Astrocyte (in vitro differentiated cells and primary cell): ENCODE results near the gene SLC35B3. TPM values are rescaled to one million over a fixed set of nuclear protein-coding genes. Genes with fewer than 3 reads are reported as not detected.

Experiments used
- DNase-seq: peaks from one replicate; pipeline ENCODE4 v3.0.0-alpha.2; 2010; ENCODE audit warnings: low read depth
- FAIRE-seq: peaks from 2 replicates; lab custom pipeline; 2011; peaks lifted over from hg19 to GRCh38; lab: Jason Lieb, UNC
- H2AFZ ChIP-seq: 2 replicates; pipeline ENCODE4 v1.6.0; 2012; ENCODE audit warnings: low read depth, low read length, inconsistent platforms
- H3K27ac ChIP-seq: 2 replicates; pipeline ENCODE4 v1.5.1; 2011; ENCODE audit warnings: low read depth, low read length, inconsistent platforms
- H3K27me3 ChIP-seq: 2 replicates; pipeline ENCODE4 v1.6.0; 2011; ENCODE audit warnings: low read length, inconsistent platforms; ENCODE audit not compliant: insufficient read depth
- H3K36me3 ChIP-seq: 2 replicates; pipeline ENCODE4 v1.5.1; 2011; ENCODE audit warnings: low read length, inconsistent platforms; ENCODE audit not compliant: insufficient read depth
- H3K4me1 ChIP-seq: 2 replicates; pipeline ENCODE4 v1.5.1; 2011; ENCODE audit warnings: low read length, inconsistent platforms; ENCODE audit not compliant: insufficient read depth
- H3K4me2 ChIP-seq: 2 replicates; pipeline ENCODE4 v1.6.0; 2012; ENCODE audit warnings: low read length, inconsistent platforms
- H3K4me3 ChIP-seq: 2 replicates; pipeline ENCODE4 v1.5.1; 2011; ENCODE audit warnings: low read depth, mild to moderate bottlenecking, low read length, inconsistent platforms; ENCODE audit not compliant: insufficient read depth
- H3K79me2 ChIP-seq: 2 replicates; pipeline ENCODE4 v1.6.0; 2012; ENCODE audit warnings: mild to moderate bottlenecking, low read length, inconsistent platforms; ENCODE audit not compliant: insufficient read depth
- H3K9ac ChIP-seq: 2 replicates; pipeline ENCODE4 v1.6.0; 2012; ENCODE audit warnings: mild to moderate bottlenecking, low read length, inconsistent platforms
- H3K9me3 ChIP-seq: 2 replicates; pipeline ENCODE4 v1.5.1; 2012; ENCODE audit warnings: low read depth, mild to moderate bottlenecking, low read length, inconsistent platforms; ENCODE audit not compliant: insufficient read depth
- H4K20me1 ChIP-seq: 2 replicates; pipeline ENCODE4 v1.6.0; 2012; ENCODE audit warnings: low read length, inconsistent platforms; ENCODE audit not compliant: insufficient read depth
- H3K27ac Mint-ChIP-seq: one replicate; pipeline ENCODE4 v1.8.0; 2021; ENCODE audit warnings: mild to moderate bottlenecking, mixed read lengths; ENCODE audit not compliant: unreplicated experiment
- H3K27me3 Mint-ChIP-seq: one replicate; pipeline ENCODE4 v1.8.0; 2021; ENCODE audit warnings: low read depth, mixed read lengths; ENCODE audit not compliant: unreplicated experiment
- H3K36me3 Mint-ChIP-seq: one replicate; pipeline ENCODE4 v1.8.0; 2021; ENCODE audit warnings: low read depth, mixed read lengths; ENCODE audit not compliant: unreplicated experiment
- H3K4me1 Mint-ChIP-seq: one replicate; pipeline ENCODE4 v1.8.0; 2021; ENCODE audit warnings: low read depth, mixed read lengths; ENCODE audit not compliant: unreplicated experiment
- H3K4me3 Mint-ChIP-seq: one replicate; pipeline ENCODE4 v1.8.0; 2021; ENCODE audit warnings: mild to moderate bottlenecking, moderate library complexity, mixed read lengths; ENCODE audit not compliant: unreplicated experiment
- H3K9me3 Mint-ChIP-seq: one replicate; pipeline ENCODE4 v1.8.0; 2021; ENCODE audit warnings: mild to moderate bottlenecking, mixed read lengths; ENCODE audit not compliant: unreplicated experiment
- EZH2 ChIP-seq: IDR thresholded peaks from 2 replicates; pipeline ENCODE4 v1.6.1; 2012; ENCODE audit warnings: mild to moderate bottlenecking, low read length, inconsistent platforms; ENCODE audit not compliant: insufficient read depth
- total RNA-seq: library from RNA; stranded (reverse); gene quantifications from 2 replicates; pipeline ENCODE4 v1.2.1, GENCODE V29; 2021
- TF ChIP-seq, protein P1 (sequence below): IDR thresholded peaks from 2 replicates; pipeline ENCODE4 v1.5.1; 2011; ENCODE audit warnings: low read depth, mild to moderate bottlenecking, inconsistent platforms, low read length, moderate library complexity; ENCODE audit not compliant: insufficient read depth

The SLC35B3 gene
- total RNA-seq, 1 donor from 2014 or later = 32.4 TPM

DNA sequence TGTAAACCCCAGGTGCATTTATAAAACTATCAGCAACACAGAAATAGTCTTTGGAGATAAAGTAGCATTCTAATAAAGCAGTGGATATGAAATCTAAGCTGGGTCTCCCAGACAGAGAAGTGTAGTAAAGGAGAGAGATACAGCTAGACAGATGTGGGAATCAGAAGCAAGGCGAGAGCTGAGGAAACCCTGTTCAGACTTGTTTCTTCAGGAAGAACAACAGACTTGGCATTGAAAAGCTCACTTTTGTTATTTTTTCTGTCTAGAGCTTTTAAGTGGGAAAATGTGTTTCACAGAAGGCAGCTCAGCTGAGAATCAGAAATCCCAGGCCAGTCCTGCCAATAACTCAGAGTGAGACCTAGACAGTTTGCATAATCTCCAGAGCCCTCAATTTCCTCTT, 52.9 kb downstream of the SLC35B3 start:
- Histone ChIP-seq H2AFZ (no peak overlapping the region), H3K4me2 (no peak overlapping the region), H3K27ac (no peak overlapping the region), H3K4me3 (no peak overlapping the region), H3K27me3 (no peaks in the 10 kb centered on the region), H3K79me2 (no peaks in the 10 kb centered on the region), H3K4me1 (no peaks in the 10 kb centered on the region), H3K9ac (no peak overlapping the region), H4K20me1 (no peaks in the 10 kb centered on the region), H3K36me3 (no peaks in the 10 kb centered on the region), H3K9me3 (no peaks in the 10 kb centered on the region)
- Mint-ChIP-seq H3K27ac (no peak overlapping the region), H3K27me3 (no peaks in the 10 kb centered on the region), H3K4me1 (peaks cover 9% of the 10 kb centered on the region), H3K36me3 (no peaks in the 10 kb centered on the region), H3K4me3 (no peak overlapping the region), H3K9me3 (no peaks in the 10 kb centered on the region)
- FAIRE-seq (no peak), DNase-seq (no peak)
- TF ChIP-seq, protein P1, sequence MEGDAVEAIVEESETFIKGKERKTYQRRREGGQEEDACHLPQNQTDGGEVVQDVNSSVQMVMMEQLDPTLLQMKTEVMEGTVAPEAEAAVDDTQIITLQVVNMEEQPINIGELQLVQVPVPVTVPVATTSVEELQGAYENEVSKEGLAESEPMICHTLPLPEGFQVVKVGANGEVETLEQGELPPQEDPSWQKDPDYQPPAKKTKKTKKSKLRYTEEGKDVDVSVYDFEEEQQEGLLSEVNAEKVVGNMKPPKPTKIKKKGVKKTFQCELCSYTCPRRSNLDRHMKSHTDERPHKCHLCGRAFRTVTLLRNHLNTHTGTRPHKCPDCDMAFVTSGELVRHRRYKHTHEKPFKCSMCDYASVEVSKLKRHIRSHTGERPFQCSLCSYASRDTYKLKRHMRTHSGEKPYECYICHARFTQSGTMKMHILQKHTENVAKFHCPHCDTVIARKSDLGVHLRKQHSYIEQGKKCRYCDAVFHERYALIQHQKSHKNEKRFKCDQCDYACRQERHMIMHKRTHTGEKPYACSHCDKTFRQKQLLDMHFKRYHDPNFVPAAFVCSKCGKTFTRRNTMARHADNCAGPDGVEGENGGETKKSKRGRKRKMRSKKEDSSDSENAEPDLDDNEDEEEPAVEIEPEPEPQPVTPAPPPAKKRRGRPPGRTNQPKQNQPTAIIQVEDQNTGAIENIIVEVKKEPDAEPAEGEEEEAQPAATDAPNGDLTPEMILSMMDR = no peak
- TF ChIP-seq EZH2 = no peak

DNA sequence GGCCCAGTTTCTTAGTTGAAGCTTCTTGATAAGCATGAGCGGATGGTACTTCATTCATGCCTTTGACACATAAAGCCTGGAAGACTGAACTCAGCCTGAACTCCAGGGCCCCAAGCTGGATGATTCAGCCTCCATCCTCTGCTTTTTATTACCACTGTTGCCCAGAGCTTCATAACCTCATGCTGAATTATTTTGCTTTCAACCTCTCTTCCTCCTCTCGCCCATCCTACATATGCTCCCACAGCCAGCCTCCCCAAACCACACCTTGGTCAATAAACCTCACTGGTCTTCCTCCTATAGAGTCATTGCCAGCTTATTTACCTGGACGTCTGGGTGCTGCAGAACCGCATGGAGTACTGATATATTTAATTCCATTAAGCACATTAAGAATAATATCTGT, 59.4 kb downstream of the SLC35B3 start:
- DNase-seq (no peak), FAIRE-seq (no peak)
- H3K27me3 Mint-ChIP-seq = peaks cover 12% of the 10 kb centered on the region

More for the DNA sequence above, 59.4 kb downstream of the SLC35B3 start:
- no peaks in the 10 kb centered on the region for H4K20me1 ChIP-seq
- H3K36me3 ChIP-seq = no peaks in the 10 kb centered on the region
- Mint-ChIP-seq H3K9me3 (peaks cover 4% of the 10 kb centered on the region), H3K4me3 (no peak overlapping the region), H3K4me1 (peaks cover 7% of the 10 kb centered on the region), H3K36me3 (no peaks in the 10 kb centered on the region), H3K27ac (no peak overlapping the region)
- H3K4me1 ChIP-seq = no peaks in the 10 kb centered on the region
- H2AFZ ChIP-seq = no peak overlapping the region
- H3K4me2 ChIP-seq = no peak overlapping the region
- H3K9ac ChIP-seq = no peak overlapping the region
- H3K9me3 ChIP-seq = no peaks in the 10 kb centered on the region
- no peaks in the 10 kb centered on the region for H3K79me2 ChIP-seq
- TF ChIP-seq, protein P1 = no peak
- no peak for TF ChIP-seq EZH2
- no peak overlapping the region for H3K4me3 ChIP-seq
- H3K27me3 ChIP-seq = no peaks in the 10 kb centered on the region
- H3K27ac ChIP-seq = no peak overlapping the region
